ELF-1 (cell line): ENCODE data around the gene UEVLD.
"Not testable (repeated sequence)": the region's sequence is repeated elsewhere in the genome, so short reads cannot be mapped to it uniquely, and the experiment has no call there.

Experiments used
- DNase-seq: peaks from one replicate; pipeline ENCODE4 v3.0.0-alpha.2; 2016; ENCODE audit warnings: low read depth, low spot score

The UEVLD gene

GRCh38 chr11:18588297-18589252, at the start of gene UEVLD:
UEVLD (minus strand) TSS chr11:18588734; CDS start chr11:18588654, 80 bp downstream.
- peak; percentile 93 for DNase-seq

GRCh38 chr11:18634140-18635032, 45.9 kb upstream of the UEVLD start, which contains the start of gene SPTY2D1:
SPTY2D1 (minus strand) TSS chr11:18634342; CDS start chr11:18634257, 85 bp downstream.
- DNase-seq: peak; percentile 99

GRCh38 chr11:18633256-18634139, 45.0 kb upstream of the UEVLD start:
- DNase-seq: no peak

- DNase-seq: no peak
Measured at GRCh38 chr11:18632841-18633240, 44.3 kb upstream of the UEVLD start.

GRCh38 chr11:18624161-18624560, 35.6 kb upstream of the UEVLD start:
- no peak for DNase-seq

GRCh38 chr11:18623707-18624106, 35.2 kb upstream of the UEVLD start:
- DNase-seq: no peak

- DNase-seq: no peak
Measured at GRCh38 chr11:18618342-18619025, 29.9 kb upstream of the UEVLD start.

GRCh38 chr11:18617688-18618341, 29.3 kb upstream of the UEVLD start:
- DNase-seq: no peak

GRCh38 chr11:18615628-18616392, 27.3 kb upstream of the UEVLD start:
- DNase-seq: no peak

GRCh38 chr11:18614667-18615066, 26.1 kb upstream of the UEVLD start:
- DNase-seq: no peak

GRCh38 chr11:18612394-18612793, 23.9 kb upstream of the UEVLD start:
- DNase-seq: no peak

- no peak for DNase-seq
Measured at GRCh38 chr11:18611196-18611595, 22.7 kb upstream of the UEVLD start.

GRCh38 chr11:18608376-18608775, 19.8 kb upstream of the UEVLD start:
- DNase-seq: no peak

GRCh38 chr11:18600915-18601569, 12.5 kb upstream of the UEVLD start:
- DNase-seq: no peak

- no peak for DNase-seq
Measured at GRCh38 chr11:18599739-18600230, 11.3 kb upstream of the UEVLD start, which contains the start of gene MISFA. MISFA (plus strand) TSS chr11:18599789; CDS start chr11:18599929, 140 bp downstream.

GRCh38 chr11:18594999-18595749, 6.6 kb upstream of the UEVLD start:
- DNase-seq: no peak

GRCh38 chr11:18594088-18594487, 5.6 kb upstream of the UEVLD start:
- DNase-seq: not testable (repeated sequence)

- DNase-seq: no peak
Measured at GRCh38 chr11:18590571-18590970, 2.0 kb upstream of the UEVLD start.
